ENCODE results near the gene GFI1B.
"Not testable (repeated sequence)": the region's sequence is repeated elsewhere in the genome, so short reads cannot be mapped to it uniquely, and the experiment has no call there.

The GFI1B gene

GRCh38 chr9:132991351-132992300 is 13.1 kb downstream of the GFI1B start:
- no peak for DNase-seq

GRCh38 chr9:132993511-132993939 is 15.0 kb downstream of the GFI1B start:
- no peak for DNase-seq

- DNase-seq, result no peak
These were observed 16.1 kb downstream of the GFI1B start for GRCh38 chr9:132994410-132995120.

- DNase-seq, result no peak
These were observed 16.6 kb downstream of the GFI1B start for GRCh38 chr9:132995121-132995420.

- no peak for DNase-seq
These were observed 17.4 kb downstream of the GFI1B start for GRCh38 chr9:132995879-132996278.

- DNase-seq, result no peak
These were observed 18.0 kb downstream of the GFI1B start for GRCh38 chr9:132996526-132996925.

GRCh38 chr9:132997591-132997990 is 19.1 kb downstream of the GFI1B start:
- no peak for DNase-seq

GRCh38 chr9:132998221-132998620 is 19.7 kb downstream of the GFI1B start:
- not testable (repeated sequence) for DNase-seq

GRCh38 chr9:132998831-132999635 is 20.5 kb downstream of the GFI1B start:
- DNase-seq, result no peak

GRCh38 chr9:133002147-133003070 is 23.9 kb downstream of the GFI1B start:
- DNase-seq, result no peak

- no peak for DNase-seq
These were observed 24.6 kb downstream of the GFI1B start for GRCh38 chr9:133003071-133003461.

- DNase-seq, result no peak
These were observed 25.2 kb downstream of the GFI1B start for GRCh38 chr9:133003671-133004090.

- no peak for DNase-seq
These were observed 25.9 kb downstream of the GFI1B start for GRCh38 chr9:133004091-133004998.

- no peak for DNase-seq
These were observed 26.7 kb downstream of the GFI1B start for GRCh38 chr9:133004999-133005760.

- no peak for DNase-seq
These were observed 27.5 kb downstream of the GFI1B start for GRCh38 chr9:133005957-133006356.

- no peak for DNase-seq
These were observed 28.3 kb downstream of the GFI1B start for GRCh38 chr9:133006731-133007352.

- no peak for DNase-seq
These were observed 29.9 kb downstream of the GFI1B start for GRCh38 chr9:133008406-133008805.

GRCh38 chr9:133008824-133009223 is 30.3 kb downstream of the GFI1B start:
- DNase-seq, result no peak

GRCh38 chr9:133009906-133010582 is 31.6 kb downstream of the GFI1B start:
- DNase-seq, result no peak
